ENCODE results near the gene CUEDC1.

CUEDC1 gene

DNA sequence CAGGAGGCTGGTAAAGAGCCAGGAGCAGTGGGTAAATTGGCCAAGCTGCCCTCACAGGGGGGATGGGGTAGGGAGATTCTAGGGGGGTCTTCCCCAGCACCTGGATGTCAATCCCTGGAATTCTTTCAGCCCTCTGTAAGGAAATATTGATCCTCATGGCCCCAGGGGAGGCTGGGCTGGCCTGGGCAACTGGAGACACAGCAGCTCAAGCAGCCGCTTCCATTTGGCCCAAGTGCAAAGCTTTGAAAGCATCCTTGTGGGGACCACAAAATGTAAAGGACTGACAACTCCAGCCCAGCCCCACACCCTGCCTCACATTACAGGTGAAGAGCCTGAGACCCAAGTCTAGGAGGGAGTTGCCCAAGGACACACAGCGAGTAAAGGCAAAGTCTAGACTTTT lies 66.0 kb downstream of the CUEDC1 start:
- peaks cover 16% of the 10 kb centered on the region for H3K4me1 ChIP-seq
- TF ChIP-seq, protein P1, sequence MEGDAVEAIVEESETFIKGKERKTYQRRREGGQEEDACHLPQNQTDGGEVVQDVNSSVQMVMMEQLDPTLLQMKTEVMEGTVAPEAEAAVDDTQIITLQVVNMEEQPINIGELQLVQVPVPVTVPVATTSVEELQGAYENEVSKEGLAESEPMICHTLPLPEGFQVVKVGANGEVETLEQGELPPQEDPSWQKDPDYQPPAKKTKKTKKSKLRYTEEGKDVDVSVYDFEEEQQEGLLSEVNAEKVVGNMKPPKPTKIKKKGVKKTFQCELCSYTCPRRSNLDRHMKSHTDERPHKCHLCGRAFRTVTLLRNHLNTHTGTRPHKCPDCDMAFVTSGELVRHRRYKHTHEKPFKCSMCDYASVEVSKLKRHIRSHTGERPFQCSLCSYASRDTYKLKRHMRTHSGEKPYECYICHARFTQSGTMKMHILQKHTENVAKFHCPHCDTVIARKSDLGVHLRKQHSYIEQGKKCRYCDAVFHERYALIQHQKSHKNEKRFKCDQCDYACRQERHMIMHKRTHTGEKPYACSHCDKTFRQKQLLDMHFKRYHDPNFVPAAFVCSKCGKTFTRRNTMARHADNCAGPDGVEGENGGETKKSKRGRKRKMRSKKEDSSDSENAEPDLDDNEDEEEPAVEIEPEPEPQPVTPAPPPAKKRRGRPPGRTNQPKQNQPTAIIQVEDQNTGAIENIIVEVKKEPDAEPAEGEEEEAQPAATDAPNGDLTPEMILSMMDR (IDR thresholded peaks at IDR 0.05): no peak
- no peak overlapping the region for H3K4me3 ChIP-seq (ENCODE audit: low read depth, low read length)
- no peaks in the 10 kb centered on the region for H3K9me3 ChIP-seq (ENCODE audit: control insufficient read depth, low read length)
- H3K27me3 ChIP-seq (ENCODE audit: control insufficient read depth, insufficient read depth, low read length): no peaks in the 10 kb centered on the region
- H2AFZ ChIP-seq: no peak overlapping the region
- no peak overlapping the region for H3K4me2 ChIP-seq (ENCODE audit: low read length)
- peaks cover 2% of the 10 kb centered on the region for H3K79me2 ChIP-seq
- no peaks in the 10 kb centered on the region for H3K36me3 ChIP-seq (ENCODE audit: control insufficient read depth, insufficient read depth, low read length)
- H3K27ac ChIP-seq: no peak overlapping the region
- H3K9ac ChIP-seq: no peak overlapping the region

- Histone ChIP-seq H3K27me3 (ENCODE audit: control insufficient read depth, insufficient read depth, low read length) (no peaks in the 10 kb centered on the region), H3K4me1 (peaks cover 16% of the 10 kb centered on the region), H3K27ac (no peak overlapping the region), H3K9me3 (ENCODE audit: control insufficient read depth, low read length) (no peaks in the 10 kb centered on the region), H2AFZ (no peak overlapping the region), H3K9ac (no peak overlapping the region), H3K4me3 (ENCODE audit: low read depth, low read length) (no peak overlapping the region), H3K79me2 (peaks cover 2% of the 10 kb centered on the region), H3K4me2 (ENCODE audit: low read length) (no peak overlapping the region), H3K36me3 (ENCODE audit: control insufficient read depth, insufficient read depth, low read length) (no peaks in the 10 kb centered on the region)
- TF ChIP-seq, protein P1 (IDR thresholded peaks at IDR 0.05): no peak
Observed at GRCh38 chr17:57888311-57889216, 66.6 kb downstream of the CUEDC1 start.

DNA sequence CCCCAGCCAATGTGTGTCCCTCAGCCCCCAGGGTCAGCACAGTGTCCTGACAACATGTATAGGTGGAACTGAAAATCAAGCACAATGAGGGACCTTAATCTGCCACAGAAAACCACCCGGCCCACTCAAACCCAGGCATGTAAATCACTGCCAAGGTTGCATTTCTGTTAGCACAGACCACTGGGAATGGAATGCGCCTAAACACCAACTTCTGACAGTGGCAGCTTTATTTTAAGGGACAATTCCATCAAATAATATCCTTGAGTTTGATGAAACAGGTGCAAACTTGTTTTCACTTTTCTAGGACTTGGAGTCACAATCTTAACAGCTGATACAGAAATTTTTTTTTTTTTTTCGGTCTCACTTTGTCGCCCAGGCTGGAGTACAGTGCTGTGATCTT lies 68.1 kb downstream of the CUEDC1 start:
- H3K4me1 ChIP-seq: peaks cover 12% of the 10 kb centered on the region
- peaks cover 2% of the 10 kb centered on the region for H3K79me2 ChIP-seq
- no peaks in the 10 kb centered on the region for H3K36me3 ChIP-seq (ENCODE audit: control insufficient read depth, insufficient read depth, low read length)
- no peaks in the 10 kb centered on the region for H3K27me3 ChIP-seq (ENCODE audit: control insufficient read depth, insufficient read depth, low read length)
- H3K4me3 ChIP-seq (ENCODE audit: low read depth, low read length): no peak overlapping the region
- no peak overlapping the region for H3K27ac ChIP-seq
- H3K9me3 ChIP-seq (ENCODE audit: control insufficient read depth, low read length): no peaks in the 10 kb centered on the region
- H2AFZ ChIP-seq: no peak overlapping the region
- no peak overlapping the region for H3K9ac ChIP-seq
- TF ChIP-seq, protein P1 (IDR thresholded peaks at IDR 0.05): no peak
- no peak overlapping the region for H3K4me2 ChIP-seq (ENCODE audit: low read length)

- Histone ChIP-seq H3K27me3 (ENCODE audit: control insufficient read depth, insufficient read depth, low read length) (no peaks in the 10 kb centered on the region), H2AFZ (no peak overlapping the region), H3K4me3 (ENCODE audit: low read depth, low read length) (no peak overlapping the region), H3K36me3 (ENCODE audit: control insufficient read depth, insufficient read depth, low read length) (no peaks in the 10 kb centered on the region), H3K9me3 (ENCODE audit: control insufficient read depth, low read length) (no peaks in the 10 kb centered on the region), H3K9ac (no peak overlapping the region), H3K4me1 (peaks cover 12% of the 10 kb centered on the region), H3K79me2 (peaks cover 2% of the 10 kb centered on the region), H3K27ac (no peak overlapping the region), H3K4me2 (ENCODE audit: low read length) (no peak overlapping the region)
- TF ChIP-seq, protein P1 (IDR thresholded peaks at IDR 0.05): no peak
Observed at GRCh38 chr17:57886020-57886419, 69.2 kb downstream of the CUEDC1 start.

All from parathyroid adenoma (tissue), 2 donors.